Kidney epithelial cell (primary cell): ENCODE data around the gene RBM12. TPM values are rescaled to one million over a fixed set of nuclear protein-coding genes. Genes with fewer than 3 reads are reported as not detected.

Experiments
- DNase-seq: peaks from one replicate; pipeline ENCODE4 v3.0.0-alpha.2; 2010; ENCODE audit warnings: low read depth
- H3K27me3 ChIP-seq: 2 replicates; pipeline ENCODE4 v1.6.0; 2011; ENCODE audit warnings: low read length; ENCODE audit not compliant: control insufficient read depth, insufficient read depth
- H3K36me3 ChIP-seq: 2 replicates; pipeline ENCODE4 v1.5.1; 2011; ENCODE audit warnings: low read length; ENCODE audit not compliant: control insufficient read depth, insufficient read depth
- H3K4me3 ChIP-seq: 2 replicates; pipeline ENCODE4 v1.5.1; 2011; ENCODE audit warnings: low read depth, mild to moderate bottlenecking, control low read depth, low read length
- CTCF ChIP-seq: IDR thresholded peaks from 2 replicates; pipeline ENCODE4 v1.5.1; 2011; ENCODE audit warnings: mild to moderate bottlenecking, moderate library complexity, low read length, control low read depth, inconsistent platforms; ENCODE audit not compliant: insufficient read depth, poor library complexity, severe bottlenecking
- total RNA-seq: library from RNA; depleted of rRNA; stranded (reverse); fragments of >200 nt; gene quantifications from 2 replicates; pipeline ENCODE4 v1.2.3, GENCODE V29; 2015

Gene RBM12
- total RNA-seq, 1 donor from 2014 or later, result 43.2 TPM

GRCh38 chr20:35638751-35639150, 25.9 kb downstream of the RBM12 start:
- TF ChIP-seq CTCF, result no peak
- no peak for DNase-seq
- H3K4me3 ChIP-seq, result no peak overlapping the region
- H3K27me3 ChIP-seq, result no peaks in the 10 kb centered on the region
- no peaks in the 10 kb centered on the region for H3K36me3 ChIP-seq

GRCh38 chr20:35637276-35637675, 27.4 kb downstream of the RBM12 start:
- DNase-seq, result no peak
- Histone ChIP-seq H3K4me3 (no peak overlapping the region), H3K27me3 (no peaks in the 10 kb centered on the region), H3K36me3 (peaks cover 2% of the 10 kb centered on the region)
- TF ChIP-seq CTCF, result no peak

- H3K27me3 ChIP-seq, result no peaks in the 10 kb centered on the region
Observed at GRCh38 chr20:35636095-35636494, 28.6 kb downstream of the RBM12 start.

GRCh38 chr20:35635652-35636051, 29.0 kb downstream of the RBM12 start:
- TF ChIP-seq CTCF, result no peak
- no peak overlapping the region for H3K4me3 ChIP-seq
- H3K36me3 ChIP-seq, result peaks cover 4% of the 10 kb centered on the region
- DNase-seq, result no peak
- no peaks in the 10 kb centered on the region for H3K27me3 ChIP-seq

More at GRCh38 chr20:35636095-35636494, 28.6 kb downstream of the RBM12 start:
- TF ChIP-seq CTCF, result no peak
- DNase-seq, result no peak
- Histone ChIP-seq H3K4me3 (no peak overlapping the region), H3K36me3 (peaks cover 4% of the 10 kb centered on the region)

GRCh38 chr20:35632539-35633115, 32.1 kb downstream of the RBM12 start:
- no peak for TF ChIP-seq CTCF
- Histone ChIP-seq H3K4me3 (no peak overlapping the region), H3K36me3 (peaks cover 4% of the 10 kb centered on the region), H3K27me3 (no peaks in the 10 kb centered on the region)
- no peak for DNase-seq

GRCh38 chr20:35630636-35631035, 34.1 kb downstream of the RBM12 start:
- H3K36me3 ChIP-seq, result peaks cover 4% of the 10 kb centered on the region
- H3K27me3 ChIP-seq, result no peaks in the 10 kb centered on the region

More at GRCh38 chr20:35630636-35631035, 34.1 kb downstream of the RBM12 start:
- no peak for DNase-seq
- TF ChIP-seq CTCF, result no peak
- no peak overlapping the region for H3K4me3 ChIP-seq
